Erythroblast (primary cell): ENCODE results near the gene NOTUM.

Source experiments
- GATA1 ChIP-seq: IDR thresholded peaks from 2 replicates; pipeline ENCODE4 v1.6.1; 2011; ENCODE audit warnings: low read depth, mild to moderate bottlenecking, control low read depth, low read length, moderate library complexity
- POLR2A ChIP-seq: IDR thresholded peaks from 2 replicates; pipeline ENCODE4 v1.6.1; 2011; ENCODE audit warnings: mild to moderate bottlenecking, low read length

- TF ChIP-seq POLR2A (no peak), GATA1 (no peak)
Measured at GRCh38 chr17:81990836-81991683, 30.1 kb upstream of the NOTUM start.
